Measurements from ENCODE around the gene NPIPA5.
"Not testable (repeated sequence)": the region's sequence is repeated elsewhere in the genome, so short reads cannot be mapped to it uniquely, and the experiment has no call there.

The NPIPA5 gene

GRCh38 chr16:15378194-15378593 is at the start of gene NPIPA5:
TSS of gene NPIPA5 (minus strand) at chr16:15378294. CDS start at chr16:15378294, 0 bp downstream.
- not testable (repeated sequence) for H3K27ac Mint-ChIP-seq; H3K27me3 Mint-ChIP-seq; H3K9me3 Mint-ChIP-seq; H3K4me1 Mint-ChIP-seq (ENCODE audit: low read depth); DNase-seq; H3K4me3 Mint-ChIP-seq; H3K36me3 Mint-ChIP-seq (ENCODE audit: low read depth)

GRCh38 chr16:15427648-15428239 is 49.6 kb upstream of the NPIPA5 start:
- Mint-ChIP-seq H3K27me3 (peaks cover 17% of the 10 kb centered on the region), H3K27ac (no peak overlapping the region), H3K9me3 (no peaks in the 10 kb centered on the region), H3K4me3 (no peak overlapping the region), H3K36me3 (ENCODE audit: low read depth) (no peaks in the 10 kb centered on the region), H3K4me1 (ENCODE audit: low read depth) (peaks cover 3% of the 10 kb centered on the region)
- peak; percentile 62 for DNase-seq

DNA sequence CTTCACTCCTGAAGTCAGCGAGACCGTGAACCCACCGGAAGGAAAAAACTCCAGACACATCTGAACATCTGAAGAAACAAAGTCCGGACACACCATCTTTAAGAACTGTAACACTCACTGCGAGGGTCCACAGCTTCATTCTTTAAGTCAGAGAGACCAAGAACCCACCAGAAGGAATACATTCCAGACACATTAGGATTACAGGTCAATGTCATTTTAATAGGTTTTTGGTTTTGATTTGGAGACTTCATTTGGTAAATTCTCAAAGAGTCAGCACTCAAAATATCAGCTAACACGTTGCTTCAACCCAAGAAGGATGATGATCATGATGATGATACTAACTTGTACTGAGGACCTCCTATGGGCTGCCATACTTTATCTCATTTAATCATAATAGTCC is 48.7 kb upstream of the NPIPA5 start:
- peaks cover 3% of the 10 kb centered on the region for H3K4me1 Mint-ChIP-seq (ENCODE audit: low read depth)
- no peak overlapping the region for H3K27ac Mint-ChIP-seq
- peaks cover 17% of the 10 kb centered on the region for H3K27me3 Mint-ChIP-seq
- H3K4me3 Mint-ChIP-seq: no peak overlapping the region
- no peaks in the 10 kb centered on the region for H3K9me3 Mint-ChIP-seq
- no peak for DNase-seq
- H3K36me3 Mint-ChIP-seq (ENCODE audit: low read depth): no peaks in the 10 kb centered on the region

DNA sequence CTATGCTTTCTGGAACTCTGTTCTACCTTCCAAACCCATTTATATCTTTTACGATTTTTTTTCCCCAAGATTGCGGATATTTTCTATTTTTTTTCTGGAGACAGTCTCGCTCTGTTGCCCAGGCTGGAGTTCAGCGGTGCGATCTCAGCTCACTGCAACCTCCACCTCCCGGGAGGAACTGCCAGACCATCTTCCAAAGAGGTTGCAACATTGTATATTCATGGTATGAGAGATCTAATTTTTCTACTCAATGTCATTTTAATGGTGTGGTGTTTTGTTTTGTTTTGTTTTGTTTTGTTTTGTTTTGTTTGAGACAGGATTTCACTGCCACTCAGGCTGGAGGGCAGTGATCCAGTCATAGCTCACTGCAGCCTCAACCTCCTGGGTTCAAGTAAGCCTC is 47.8 kb upstream of the NPIPA5 start:
- Mint-ChIP-seq H3K4me1 (ENCODE audit: low read depth) (peaks cover 3% of the 10 kb centered on the region), H3K4me3 (no peak overlapping the region), H3K27me3 (peaks cover 17% of the 10 kb centered on the region), H3K36me3 (ENCODE audit: low read depth) (no peaks in the 10 kb centered on the region), H3K9me3 (no peaks in the 10 kb centered on the region), H3K27ac (no peak overlapping the region)
- DNase-seq: no peak

DNA sequence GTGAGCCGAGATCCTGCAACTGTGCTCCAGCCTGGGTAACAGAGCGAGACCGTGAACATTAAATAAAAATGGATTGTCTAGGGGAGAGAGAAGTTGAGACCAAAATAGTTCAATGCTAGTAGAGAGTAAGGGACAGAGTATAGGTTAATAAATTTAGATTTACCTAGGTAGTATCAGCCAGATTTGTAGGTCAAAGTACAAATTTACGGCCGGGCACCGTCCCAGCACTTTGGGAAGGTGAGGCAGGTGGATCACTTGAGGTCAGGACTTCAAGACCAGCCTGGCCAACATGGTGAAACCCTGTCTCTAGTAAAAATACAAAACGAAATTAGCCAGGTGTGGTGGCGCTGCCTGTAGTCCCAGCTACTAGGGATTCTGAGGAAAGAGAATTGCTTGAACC is 44.1 kb upstream of the NPIPA5 start:
- Mint-ChIP-seq H3K27me3 (peaks cover 23% of the 10 kb centered on the region), H3K4me3 (no peak overlapping the region), H3K4me1 (ENCODE audit: low read depth) (no peaks in the 10 kb centered on the region), H3K36me3 (ENCODE audit: low read depth) (no peaks in the 10 kb centered on the region), H3K9me3 (no peaks in the 10 kb centered on the region), H3K27ac (no peak overlapping the region)
- no peak for DNase-seq

GRCh38 chr16:15421696-15422095 is 43.6 kb upstream of the NPIPA5 start:
- H3K4me3 Mint-ChIP-seq; H3K36me3 Mint-ChIP-seq (ENCODE audit: low read depth); H3K4me1 Mint-ChIP-seq (ENCODE audit: low read depth); DNase-seq; H3K9me3 Mint-ChIP-seq; H3K27ac Mint-ChIP-seq: not testable (repeated sequence)
- H3K27me3 Mint-ChIP-seq: peaks cover 23% of the 10 kb centered on the region

- H3K4me3 Mint-ChIP-seq: no peak overlapping the region
Measured at GRCh38 chr16:15418206-15418605, 40.1 kb upstream of the NPIPA5 start.

DNA sequence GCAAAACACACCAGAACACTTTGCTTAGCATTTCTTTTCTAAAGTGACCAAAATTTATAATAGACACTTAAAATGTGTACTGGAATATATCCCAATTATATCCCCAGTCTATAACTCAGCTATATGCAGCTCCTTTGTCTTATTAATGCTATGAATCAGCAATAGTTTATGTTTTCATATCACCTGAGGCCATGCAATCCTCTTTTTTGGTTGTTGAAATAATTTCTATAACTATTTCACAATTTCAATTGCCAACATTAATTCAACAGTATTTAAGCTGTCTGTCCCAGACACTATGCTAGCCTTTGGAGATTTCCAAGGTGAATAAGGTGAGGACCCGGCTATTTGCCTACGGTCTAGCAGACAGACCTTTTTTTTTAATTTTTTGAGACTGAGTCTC is 39.1 kb upstream of the NPIPA5 start:
- no peaks in the 10 kb centered on the region for H3K36me3 Mint-ChIP-seq (ENCODE audit: low read depth)

More at GRCh38 chr16:15418206-15418605, 40.1 kb upstream of the NPIPA5 start:
- Mint-ChIP-seq H3K36me3 (ENCODE audit: low read depth) (no peaks in the 10 kb centered on the region), H3K4me1 (ENCODE audit: low read depth) (peaks cover 5% of the 10 kb centered on the region), H3K9me3 (no peaks in the 10 kb centered on the region), H3K27me3 (peaks cover 8% of the 10 kb centered on the region), H3K27ac (no peak overlapping the region)
- no peak for DNase-seq

GRCh38 chr16:15415511-15415985 is 37.5 kb upstream of the NPIPA5 start:
- H3K36me3 Mint-ChIP-seq (ENCODE audit: low read depth): no peaks in the 10 kb centered on the region
- peaks cover 6% of the 10 kb centered on the region for H3K27me3 Mint-ChIP-seq
- H3K4me1 Mint-ChIP-seq (ENCODE audit: low read depth): peaks cover 5% of the 10 kb centered on the region
- H3K4me3 Mint-ChIP-seq: no peak overlapping the region
- no peak overlapping the region for H3K27ac Mint-ChIP-seq
- no peaks in the 10 kb centered on the region for H3K9me3 Mint-ChIP-seq
- DNase-seq: no peak

More for the DNA sequence above, 39.1 kb upstream of the NPIPA5 start:
- H3K27me3 Mint-ChIP-seq: peaks cover 6% of the 10 kb centered on the region
- no peaks in the 10 kb centered on the region for H3K9me3 Mint-ChIP-seq
- H3K4me3 Mint-ChIP-seq: no peak overlapping the region
- H3K4me1 Mint-ChIP-seq (ENCODE audit: low read depth): peaks cover 5% of the 10 kb centered on the region
- no peak overlapping the region for H3K27ac Mint-ChIP-seq
- DNase-seq: no peak

DNA sequence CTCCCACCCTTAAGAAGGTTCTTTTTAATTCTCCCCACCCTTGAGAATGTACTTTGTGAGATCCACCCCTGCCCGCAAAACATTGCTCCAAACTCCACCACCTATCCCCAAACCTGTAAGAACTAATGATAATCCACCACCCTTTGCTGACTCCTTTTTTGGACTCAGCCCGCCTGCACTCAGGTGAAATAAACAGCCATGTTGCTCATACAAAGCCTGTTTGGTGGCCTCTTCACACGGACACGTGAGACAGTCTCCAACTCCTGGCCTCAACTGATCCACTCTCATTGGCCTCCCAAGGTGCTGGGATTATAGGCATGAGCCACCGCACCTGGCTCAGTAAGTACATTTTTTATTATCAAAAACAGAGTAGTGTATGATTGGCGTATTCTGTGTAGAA is 31.4 kb upstream of the NPIPA5 start:
- not testable (repeated sequence) for DNase-seq; H3K4me3 Mint-ChIP-seq; H3K9me3 Mint-ChIP-seq; H3K27me3 Mint-ChIP-seq; H3K4me1 Mint-ChIP-seq (ENCODE audit: low read depth); H3K27ac Mint-ChIP-seq; H3K36me3 Mint-ChIP-seq (ENCODE audit: low read depth)

- not testable (repeated sequence) for H3K36me3 Mint-ChIP-seq (ENCODE audit: low read depth); H3K4me3 Mint-ChIP-seq; H3K9me3 Mint-ChIP-seq; H3K27me3 Mint-ChIP-seq; H3K4me1 Mint-ChIP-seq (ENCODE audit: low read depth); DNase-seq; H3K27ac Mint-ChIP-seq
Measured at GRCh38 chr16:15407756-15408155, 29.7 kb upstream of the NPIPA5 start.

DNA sequence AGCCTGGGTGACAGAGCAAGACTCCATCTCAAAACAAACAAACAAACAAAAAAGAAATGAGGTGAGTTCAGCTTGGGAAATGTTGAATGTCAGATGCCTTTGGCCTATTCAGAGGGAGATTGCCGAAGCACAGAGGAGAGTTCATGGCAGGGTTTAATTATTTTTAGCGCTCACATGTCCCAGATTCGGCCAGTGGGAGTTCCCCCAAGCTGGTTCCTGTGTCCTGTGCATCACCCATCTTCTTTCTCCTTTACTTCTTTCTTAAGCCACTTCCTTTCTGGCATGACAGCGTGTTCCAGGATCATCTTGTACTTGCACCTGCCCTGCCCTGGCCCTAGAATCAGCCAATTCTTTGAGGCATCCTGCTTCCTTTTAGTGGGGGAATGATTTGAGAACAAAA is 26.7 kb upstream of the NPIPA5 start:
- peaks cover 3% of the 10 kb centered on the region for H3K27me3 Mint-ChIP-seq
- H3K36me3 Mint-ChIP-seq (ENCODE audit: low read depth): no peaks in the 10 kb centered on the region
- H3K9me3 Mint-ChIP-seq: no peaks in the 10 kb centered on the region
- DNase-seq: no peak
- H3K4me1 Mint-ChIP-seq (ENCODE audit: low read depth): no peaks in the 10 kb centered on the region
- no peak overlapping the region for H3K4me3 Mint-ChIP-seq
- H3K27ac Mint-ChIP-seq: no peak overlapping the region

DNA sequence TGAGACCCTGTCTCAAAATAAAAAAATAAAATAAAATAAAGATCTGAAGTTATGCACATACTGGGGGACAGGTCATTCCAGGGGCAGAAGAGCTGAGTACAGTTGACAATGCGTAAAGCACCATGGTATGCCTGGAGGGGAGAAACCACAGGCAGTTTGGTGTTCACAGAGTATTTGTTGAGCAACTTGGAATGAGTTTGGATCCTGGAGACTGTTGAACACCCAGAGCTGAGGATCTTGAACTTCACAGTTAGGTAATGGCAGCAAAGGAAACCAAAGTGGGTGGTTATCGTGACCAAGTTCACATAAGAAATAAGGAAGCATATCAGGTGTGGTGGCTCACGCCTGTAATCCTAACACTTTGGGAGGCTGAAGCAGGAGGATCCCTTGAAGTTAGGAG is 26.0 kb upstream of the NPIPA5 start:
- H3K4me1 Mint-ChIP-seq (ENCODE audit: low read depth); H3K27me3 Mint-ChIP-seq; H3K36me3 Mint-ChIP-seq (ENCODE audit: low read depth); DNase-seq; H3K4me3 Mint-ChIP-seq; H3K9me3 Mint-ChIP-seq; H3K27ac Mint-ChIP-seq: not testable (repeated sequence)

DNA sequence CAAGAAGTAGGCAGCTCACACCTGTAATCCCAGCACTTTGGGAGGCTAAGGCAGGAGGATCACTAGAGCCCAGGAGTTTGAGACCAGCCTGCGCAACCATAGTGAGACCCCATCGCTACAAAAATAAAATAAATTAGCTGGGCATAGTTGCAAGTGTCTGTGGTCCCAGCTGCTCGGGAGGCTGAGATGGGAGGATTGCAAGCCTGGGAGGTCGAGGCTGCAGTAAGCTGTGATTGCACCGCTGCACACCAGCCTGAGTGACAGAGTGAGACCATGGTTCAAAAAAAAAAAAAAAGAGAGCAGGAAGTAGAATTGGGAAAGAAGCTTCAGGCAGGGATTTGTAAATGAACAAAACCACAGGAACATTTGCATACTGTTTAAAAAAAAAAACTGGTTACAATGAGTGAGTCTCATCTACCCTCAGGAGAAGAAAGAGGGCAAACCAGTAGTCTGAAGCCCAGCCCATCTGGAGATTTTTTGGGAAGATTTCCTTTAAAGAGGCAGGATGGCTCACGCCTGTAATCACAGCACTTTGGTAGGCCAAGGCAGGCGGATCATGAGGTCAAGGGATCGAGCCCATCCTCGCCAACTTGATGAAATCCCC is 25.4 kb upstream of the NPIPA5 start:
- DNase-seq: no peak
- Mint-ChIP-seq H3K4me1 (ENCODE audit: low read depth) (no peaks in the 10 kb centered on the region), H3K9me3 (no peaks in the 10 kb centered on the region), H3K36me3 (ENCODE audit: low read depth) (no peaks in the 10 kb centered on the region), H3K27ac (no peak overlapping the region), H3K27me3 (peaks cover 11% of the 10 kb centered on the region), H3K4me3 (no peak overlapping the region)

DNA sequence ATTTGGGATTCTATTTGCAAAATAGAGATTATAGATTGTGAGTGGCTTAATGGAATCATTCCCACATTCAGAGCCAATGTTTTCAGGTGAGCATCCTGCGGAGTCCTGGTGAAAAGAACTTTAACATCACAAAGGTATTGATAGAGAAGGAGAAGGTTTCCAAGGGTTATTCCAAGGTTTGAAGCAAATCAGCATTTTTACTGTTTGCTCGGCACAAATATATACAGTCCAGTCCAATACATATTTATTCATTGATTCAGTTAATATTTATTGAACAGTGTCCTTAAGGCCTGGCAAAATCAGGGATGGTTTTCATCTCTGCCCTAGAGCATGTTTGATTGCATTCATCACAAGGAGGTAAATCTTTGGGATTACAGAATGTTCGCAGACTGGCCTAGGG is 23.9 kb upstream of the NPIPA5 start:
- no peak for DNase-seq
- Mint-ChIP-seq H3K4me1 (ENCODE audit: low read depth) (no peaks in the 10 kb centered on the region), H3K9me3 (no peaks in the 10 kb centered on the region), H3K27me3 (peaks cover 23% of the 10 kb centered on the region), H3K4me3 (no peak overlapping the region), H3K36me3 (ENCODE audit: low read depth) (no peaks in the 10 kb centered on the region), H3K27ac (no peak overlapping the region)

Data from activated T-cell treated with anti-CD3 and anti-CD28 coated beads, Interleukin-2, amount 50 U/mL, for 24 hours (primary cell).